DMS79 (cell line): Measurements from ENCODE around the gene NAA38.

Source experiments
- DNase-seq: peaks from one replicate; lab custom pipeline; 2025; lab: John Stamatoyannopoulos, UW

The NAA38 gene

GRCh38 chr17:7852262-7852670 lies 5.1 kb downstream of the NAA38 start:
- DNase-seq, result no peak

- DNase-seq, result no peak
Measured at GRCh38 chr17:7851438-7852261, 5.7 kb downstream of the NAA38 start.

- no peak for DNase-seq
Measured at GRCh38 chr17:7850701-7851437, 6.5 kb downstream of the NAA38 start.

- no peak for DNase-seq
Measured at GRCh38 chr17:7849751-7850504, 7.4 kb downstream of the NAA38 start.

- DNase-seq, result no peak
Measured at GRCh38 chr17:7849130-7849750, 8.1 kb downstream of the NAA38 start.

- DNase-seq, result no peak
Measured at GRCh38 chr17:7848739-7849129, 8.6 kb downstream of the NAA38 start.

GRCh38 chr17:7848131-7848579 lies 9.2 kb downstream of the NAA38 start:
- no peak for DNase-seq

GRCh38 chr17:7846765-7847661 lies 10.3 kb downstream of the NAA38 start:
- DNase-seq, result no peak

GRCh38 chr17:7846063-7846735 lies 11.2 kb downstream of the NAA38 start:
- no peak for DNase-seq

GRCh38 chr17:7845359-7846062 lies 11.8 kb downstream of the NAA38 start:
- DNase-seq, result no peak

GRCh38 chr17:7844292-7845154 lies 12.8 kb downstream of the NAA38 start:
- DNase-seq, result peak; percentile 79

- DNase-seq, result peak; percentile 77
Measured at GRCh38 chr17:7843536-7844291, 13.6 kb downstream of the NAA38 start.

- DNase-seq, result no peak
Measured at GRCh38 chr17:7843257-7843535, 14.2 kb downstream of the NAA38 start.

- peak; percentile 50 for DNase-seq
Measured at GRCh38 chr17:7842380-7843256, 14.7 kb downstream of the NAA38 start.

- DNase-seq, result peak; percentile 89
Measured at GRCh38 chr17:7841915-7842379, 15.4 kb downstream of the NAA38 start.

GRCh38 chr17:7841396-7841914 lies 15.9 kb downstream of the NAA38 start:
- peak; percentile 40 for DNase-seq

GRCh38 chr17:7840875-7841274 lies 16.5 kb downstream of the NAA38 start:
- no peak for DNase-seq
